ENCODE results near the gene PEX14. TPM values are rescaled to one million over a fixed set of nuclear protein-coding genes. Genes with fewer than 3 reads are reported as not detected.

Gene PEX14
- polyA plus RNA-seq, 2 donors: 15.4 to 15.7 TPM

- Histone ChIP-seq H3K36me3 (ENCODE audit: control insufficient read depth in 2 of 2, insufficient read depth in 2 of 2, low read length in 1 of 2) (peaks cover 4 to 8% of the 10 kb centered on the region in 2 donors), H3K27me3 (ENCODE audit: control insufficient read depth in 1 of 2, insufficient read depth in 2 of 2, low read length in 2 of 2) (no peaks in the 10 kb centered on the region), H3K4me1 (ENCODE audit: control insufficient read depth in 2 of 2, insufficient read depth in 2 of 2, low read length in 1 of 2) (peaks cover 2% of the 10 kb centered on the region in 2 donors), H3K9me3 (ENCODE audit: control insufficient read depth in 2 of 2, insufficient read depth in 1 of 2, low read depth in 1 of 2, low read length in 1 of 2) (no peaks in the 10 kb centered on the region), H3K27ac (ENCODE audit: low read depth in 2 of 2, low read length in 1 of 2) (no peak overlapping the region), H3K4me3 (ENCODE audit: low read depth in 1 of 2, low read length in 2 of 2) (no peak overlapping the region)
- 92 to 93% methylated on average over 27 of the region's 27 CpGs for WGBS, 2 donors
Observed at GRCh38 chr1:10615932-10616671, 141.4 kb downstream of the PEX14 start.

GRCh38 chr1:10616696-10617095, 141.9 kb downstream of the PEX14 start:
- H3K4me3 ChIP-seq (ENCODE audit: low read depth in 1 of 2, low read length in 2 of 2): no peak overlapping the region
- WGBS, 2 donors: 96% methylated on average over 15 of the region's 15 CpGs
- H3K36me3 ChIP-seq (ENCODE audit: control insufficient read depth in 2 of 2, insufficient read depth in 2 of 2, low read length in 1 of 2): peaks cover 4 to 8% of the 10 kb centered on the region in 2 donors
- no peaks in the 10 kb centered on the region for H3K27me3 ChIP-seq (ENCODE audit: control insufficient read depth in 1 of 2, insufficient read depth in 2 of 2, low read length in 2 of 2)
- peaks cover 2% of the 10 kb centered on the region in 2 donors for H3K4me1 ChIP-seq (ENCODE audit: control insufficient read depth in 2 of 2, insufficient read depth in 2 of 2, low read length in 1 of 2)
- H3K27ac ChIP-seq (ENCODE audit: low read depth in 2 of 2, low read length in 1 of 2): no peak overlapping the region
- H3K9me3 ChIP-seq (ENCODE audit: control insufficient read depth in 2 of 2, insufficient read depth in 1 of 2, low read depth in 1 of 2, low read length in 1 of 2): no peaks in the 10 kb centered on the region

GRCh38 chr1:10617318-10617717, 142.6 kb downstream of the PEX14 start:
- Histone ChIP-seq H3K4me1 (ENCODE audit: control insufficient read depth in 2 of 2, insufficient read depth in 2 of 2, low read length in 1 of 2) (peaks cover 2% of the 10 kb centered on the region in 2 donors), H3K36me3 (ENCODE audit: control insufficient read depth in 2 of 2, insufficient read depth in 2 of 2, low read length in 1 of 2) (peaks cover 4 to 8% of the 10 kb centered on the region in 2 donors), H3K27ac (ENCODE audit: low read depth in 2 of 2, low read length in 1 of 2) (no peak overlapping the region), H3K27me3 (ENCODE audit: control insufficient read depth in 1 of 2, insufficient read depth in 2 of 2, low read length in 2 of 2) (no peaks in the 10 kb centered on the region), H3K4me3 (ENCODE audit: low read depth in 1 of 2, low read length in 2 of 2) (no peak overlapping the region), H3K9me3 (ENCODE audit: control insufficient read depth in 2 of 2, insufficient read depth in 1 of 2, low read depth in 1 of 2, low read length in 1 of 2) (no peaks in the 10 kb centered on the region)
- 92 to 96% methylated on average over 5 of the region's 5 CpGs for WGBS, 2 donors

GRCh38 chr1:10617931-10618885, 143.5 kb downstream of the PEX14 start:
- H3K4me3 ChIP-seq (ENCODE audit: low read depth in 1 of 2, low read length in 2 of 2): no peak overlapping the region
- WGBS, 2 donors: 94 to 97% methylated on average over 23 of the region's 23 CpGs
- H3K4me1 ChIP-seq (ENCODE audit: control insufficient read depth in 2 of 2, insufficient read depth in 2 of 2, low read length in 1 of 2): no peaks in the 10 kb centered on the region
- H3K27me3 ChIP-seq (ENCODE audit: control insufficient read depth in 1 of 2, insufficient read depth in 2 of 2, low read length in 2 of 2): no peaks in the 10 kb centered on the region
- H3K9me3 ChIP-seq (ENCODE audit: control insufficient read depth in 2 of 2, insufficient read depth in 1 of 2, low read depth in 1 of 2, low read length in 1 of 2): no peaks in the 10 kb centered on the region
- H3K36me3 ChIP-seq (ENCODE audit: control insufficient read depth in 2 of 2, insufficient read depth in 2 of 2, low read length in 1 of 2): peaks cover 0 to 8% of the 10 kb centered on the region in 2 donors
- H3K27ac ChIP-seq (ENCODE audit: low read depth in 2 of 2, low read length in 1 of 2): no peak overlapping the region

GRCh38 chr1:10620776-10621175, 146.0 kb downstream of the PEX14 start:
- Histone ChIP-seq H3K27ac (ENCODE audit: low read depth in 2 of 2, low read length in 1 of 2) (no peak overlapping the region), H3K4me3 (ENCODE audit: low read depth in 1 of 2, low read length in 2 of 2) (no peak overlapping the region), H3K36me3 (ENCODE audit: control insufficient read depth in 2 of 2, insufficient read depth in 2 of 2, low read length in 1 of 2) (peaks cover 5 to 24% of the 10 kb centered on the region in 2 donors), H3K27me3 (ENCODE audit: control insufficient read depth in 1 of 2, insufficient read depth in 2 of 2, low read length in 2 of 2) (no peaks in the 10 kb centered on the region), H3K9me3 (ENCODE audit: control insufficient read depth in 2 of 2, insufficient read depth in 1 of 2, low read depth in 1 of 2, low read length in 1 of 2) (no peaks in the 10 kb centered on the region), H3K4me1 (ENCODE audit: control insufficient read depth in 2 of 2, insufficient read depth in 2 of 2, low read length in 1 of 2) (no peaks in the 10 kb centered on the region)
- 89 to 94% methylated on average over 12 of the region's 12 CpGs for WGBS, 2 donors

- WGBS, 2 donors: 74 to 87% methylated on average over 9 of the region's 9 CpGs
- H3K4me1 ChIP-seq (ENCODE audit: control insufficient read depth in 2 of 2, insufficient read depth in 2 of 2, low read length in 1 of 2): no peaks in the 10 kb centered on the region
- H3K27ac ChIP-seq (ENCODE audit: low read depth in 2 of 2, low read length in 1 of 2): peak overlapping the region in 1 of 2 donors; percentile 43
- H3K9me3 ChIP-seq (ENCODE audit: control insufficient read depth in 2 of 2, insufficient read depth in 1 of 2, low read depth in 1 of 2, low read length in 1 of 2): no peaks in the 10 kb centered on the region
- no peak overlapping the region for H3K4me3 ChIP-seq (ENCODE audit: low read depth in 1 of 2, low read length in 2 of 2)
- no peaks in the 10 kb centered on the region for H3K27me3 ChIP-seq (ENCODE audit: control insufficient read depth in 1 of 2, insufficient read depth in 2 of 2, low read length in 2 of 2)
- peaks cover 5 to 25% of the 10 kb centered on the region in 2 donors for H3K36me3 ChIP-seq (ENCODE audit: control insufficient read depth in 2 of 2, insufficient read depth in 2 of 2, low read length in 1 of 2)
Observed at GRCh38 chr1:10621906-10622305, 147.2 kb downstream of the PEX14 start.

- Histone ChIP-seq H3K4me3 (ENCODE audit: low read depth in 1 of 2, low read length in 2 of 2) (no peak overlapping the region), H3K9me3 (ENCODE audit: control insufficient read depth in 2 of 2, insufficient read depth in 1 of 2, low read depth in 1 of 2, low read length in 1 of 2) (no peaks in the 10 kb centered on the region), H3K27ac (ENCODE audit: low read depth in 2 of 2, low read length in 1 of 2) (peak overlapping the region in 1 of 2 donors; percentile 29), H3K4me1 (ENCODE audit: control insufficient read depth in 2 of 2, insufficient read depth in 2 of 2, low read length in 1 of 2) (no peaks in the 10 kb centered on the region), H3K27me3 (ENCODE audit: control insufficient read depth in 1 of 2, insufficient read depth in 2 of 2, low read length in 2 of 2) (no peaks in the 10 kb centered on the region), H3K36me3 (ENCODE audit: control insufficient read depth in 2 of 2, insufficient read depth in 2 of 2, low read length in 1 of 2) (peaks cover 5 to 24% of the 10 kb centered on the region in 2 donors)
- WGBS, 2 donors: 86% methylated on average over 24 of the region's 24 CpGs
Observed at GRCh38 chr1:10622910-10623685, 148.3 kb downstream of the PEX14 start.

- no peaks in the 10 kb centered on the region for H3K27me3 ChIP-seq (ENCODE audit: control insufficient read depth in 1 of 2, insufficient read depth in 2 of 2, low read length in 2 of 2)
- peaks cover 5 to 22% of the 10 kb centered on the region in 2 donors for H3K36me3 ChIP-seq (ENCODE audit: control insufficient read depth in 2 of 2, insufficient read depth in 2 of 2, low read length in 1 of 2)
- H3K9me3 ChIP-seq (ENCODE audit: control insufficient read depth in 2 of 2, insufficient read depth in 1 of 2, low read depth in 1 of 2, low read length in 1 of 2): no peaks in the 10 kb centered on the region
- H3K4me1 ChIP-seq (ENCODE audit: control insufficient read depth in 2 of 2, insufficient read depth in 2 of 2, low read length in 1 of 2): no peaks in the 10 kb centered on the region
- H3K27ac ChIP-seq (ENCODE audit: low read depth in 2 of 2, low read length in 1 of 2): no peak overlapping the region
- WGBS, 2 donors: 85 to 86% methylated on average over 12 of the region's 12 CpGs
- no peak overlapping the region for H3K4me3 ChIP-seq (ENCODE audit: low read depth in 1 of 2, low read length in 2 of 2)
Observed at GRCh38 chr1:10623686-10624145, 149.0 kb downstream of the PEX14 start.
